HepG2 (cell line): ENCODE results near the gene SEMA3B.

ENCODE experiments used
- CREM ChIP-seq, 2 experiments: sonication (generic) in 1 of 2; formaldehyde crosslinking in 1 of 2; IDR thresholded peaks; 2 replicates each; pipeline versions ENCODE4 v1.4.0 to v1.6.1; 2016 to 2020; ENCODE audit warnings: antibody characterized with exemption in 1 of 2, mild to moderate bottlenecking in 1 of 2, missing genetic modification reagents in 1 of 2
- CTCF ChIP-seq: sonication (generic); formaldehyde crosslinking; IDR thresholded peaks from 2 replicates; pipeline ENCODE4 v1.5.0; 2020; ENCODE audit warnings: mild to moderate bottlenecking, missing genetic modification reagents, moderate library complexity
- EZH2 ChIP-seq: conservative IDR thresholded peaks from 2 replicates; pipeline ENCODE4 v1.6.1; 2012; ENCODE audit warnings: mild to moderate bottlenecking, low read depth, low read length, moderate library complexity
- MIER2 ChIP-seq: IDR thresholded peaks from 2 replicates; pipeline ENCODE4 v1.6.1; 2016; ENCODE audit warnings: missing biosample characterization, missing genetic modification reagents
- MNT ChIP-seq: fragments of 450-650 bp; IDR thresholded peaks from 2 replicates; pipeline ENCODE4 v1.6.1; 2016
- RBM22 ChIP-seq: fragments of 200-400 bp; formaldehyde crosslinking; optimal IDR thresholded peaks from 2 replicates; pipeline ENCODE3; 2017; ENCODE audit warnings: mild to moderate bottlenecking, low read length, moderate library complexity
- RBM39 ChIP-seq: fragments of 200-400 bp; formaldehyde crosslinking; IDR thresholded peaks from one replicate; pipeline ENCODE4 v1.6.1; 2018; ENCODE audit warnings: antibody characterized with exemption, mild to moderate bottlenecking, low read depth, low read length; ENCODE audit not compliant: poor library complexity, severe bottlenecking
- SETDB1 ChIP-seq: sonication (generic); formaldehyde crosslinking; IDR thresholded peaks from 2 replicates; pipeline ENCODE4 v1.5.1; 2020; ENCODE audit warnings: missing genetic modification reagents, mild to moderate bottlenecking, borderline replicate concordance
- SRF ChIP-seq: IDR thresholded peaks from 2 replicates; pipeline ENCODE4 v1.6.1; 2011; ENCODE audit warnings: mild to moderate bottlenecking, low read depth, low read length, moderate library complexity
- TRIM24 ChIP-seq: sonication (generic); formaldehyde crosslinking; IDR thresholded peaks from 2 replicates; pipeline ENCODE4 v1.8.0; 2022; ENCODE audit warnings: mild to moderate bottlenecking, missing genetic modification reagents
- ZBTB44 ChIP-seq: sonication (generic); formaldehyde crosslinking; IDR thresholded peaks from 2 replicates; pipeline ENCODE4 v1.4.0; 2020; ENCODE audit warnings: missing genetic modification reagents
- TF ChIP-seq, protein P1 (sequence below): sonication (generic); formaldehyde crosslinking; IDR thresholded peaks from 2 replicates; pipeline ENCODE4 v1.8.1; 2023; ENCODE audit warnings: missing genetic modification reagents, inconsistent platforms, borderline replicate concordance

DNA sequence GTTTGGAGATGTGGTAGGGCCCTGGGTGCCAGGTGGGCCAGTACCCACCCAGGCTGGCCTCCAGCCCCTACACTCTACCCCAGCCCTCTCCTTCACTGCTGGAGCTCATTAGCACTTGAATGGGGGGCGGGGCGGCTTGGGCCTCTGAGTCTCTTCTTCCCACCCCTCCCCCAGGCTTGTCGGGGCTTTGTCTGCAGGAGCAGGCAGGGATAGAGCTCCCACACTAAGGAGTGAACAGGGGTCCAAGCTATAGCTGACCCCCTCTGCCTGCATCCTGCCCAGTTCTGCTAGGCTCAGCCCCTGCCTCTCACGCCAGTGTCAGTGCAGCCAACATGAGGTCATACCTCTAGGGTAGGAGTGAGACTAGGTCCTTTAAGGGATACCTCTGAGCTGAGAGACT lies 27.8 kb upstream of the SEMA3B start:
- no peak for TF ChIP-seq RBM39
- no peak for TF ChIP-seq SRF
- TF ChIP-seq MNT: no peak
- no peak for TF ChIP-seq CTCF (CRISPR knock-in tag)
- TF ChIP-seq TRIM24 (CRISPR knock-in tag): no peak
- TF ChIP-seq SETDB1 (CRISPR knock-in tag): no peak
- no peak for TF ChIP-seq RBM22
- no peak for TF ChIP-seq EZH2
- TF ChIP-seq, protein P1, sequence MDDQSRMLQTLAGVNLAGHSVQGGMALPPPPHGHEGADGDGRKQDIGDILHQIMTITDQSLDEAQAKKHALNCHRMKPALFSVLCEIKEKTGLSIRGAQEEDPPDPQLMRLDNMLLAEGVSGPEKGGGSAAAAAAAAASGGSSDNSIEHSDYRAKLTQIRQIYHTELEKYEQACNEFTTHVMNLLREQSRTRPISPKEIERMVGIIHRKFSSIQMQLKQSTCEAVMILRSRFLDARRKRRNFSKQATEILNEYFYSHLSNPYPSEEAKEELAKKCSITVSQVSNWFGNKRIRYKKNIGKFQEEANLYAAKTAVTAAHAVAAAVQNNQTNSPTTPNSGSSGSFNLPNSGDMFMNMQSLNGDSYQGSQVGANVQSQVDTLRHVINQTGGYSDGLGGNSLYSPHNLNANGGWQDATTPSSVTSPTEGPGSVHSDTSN: no peak
- no peak for TF ChIP-seq CREM (IDR thresholded peaks at IDR 0.05)
- no peak for TF ChIP-seq CREM (CRISPR knock-in tag; IDR thresholded peaks at IDR 0.05)
- no peak for TF ChIP-seq MIER2 (CRISPR knock-in tag)
- no peak for TF ChIP-seq ZBTB44 (CRISPR knock-in tag)
